HG02943 (cell line): Measurements from ENCODE around the gene POLG.
A peak's percentile ranks its signal among the peaks of the same experiment; 100 is the strongest.

ENCODE experiments used
- ATAC-seq: cut with Tn5 transposase; IDR thresholded peaks from one replicate; pipeline ENCODE4 v1.9.1; 2021; ENCODE audit warnings: mild to moderate bottlenecking, low read depth, moderate library complexity; ENCODE audit not compliant: unreplicated experiment

POLG gene

DNA sequence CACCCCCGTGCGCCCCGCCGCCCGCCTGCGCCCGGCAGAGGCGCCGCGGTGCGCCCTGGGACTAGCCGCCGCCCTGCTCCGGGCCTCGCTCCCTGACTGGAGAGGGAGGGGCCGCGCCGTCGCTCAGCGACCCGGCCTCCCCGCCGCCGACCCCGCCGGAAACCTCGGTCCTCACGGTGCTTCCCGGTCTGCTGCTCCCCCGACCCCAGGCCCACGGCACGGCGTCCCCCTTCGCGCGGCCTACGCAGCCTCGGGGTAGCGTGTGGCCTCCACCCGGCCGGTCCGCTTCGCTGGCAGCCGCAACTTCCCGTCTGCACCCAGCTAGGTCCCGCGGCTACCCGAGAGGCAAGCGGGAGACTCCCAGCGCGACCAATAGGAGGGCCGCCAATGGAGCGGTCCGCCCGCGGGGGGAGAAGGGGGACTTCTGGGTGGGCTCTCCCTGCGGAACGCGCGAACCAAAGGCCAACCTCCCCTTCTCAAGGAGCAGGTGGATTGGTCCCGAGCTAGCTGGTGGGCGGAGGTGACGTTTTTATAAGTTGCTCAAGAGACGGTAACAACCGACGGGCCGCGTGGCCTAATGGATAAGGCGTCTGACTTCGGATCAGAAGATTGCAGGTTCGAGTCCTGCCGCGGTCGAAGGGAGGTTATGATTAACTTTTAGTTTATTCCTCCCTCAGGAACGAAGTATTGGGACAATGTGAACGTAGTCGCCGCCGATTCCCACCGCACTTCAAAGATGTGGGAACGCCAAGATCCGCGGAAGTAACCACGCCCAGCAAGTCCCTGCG lies at the start of gene POLG:
TSS of gene POLG (minus strand) at position 315 of the 788 bp plus-strand sequence. CDS start 1,070 bp downstream, outside the sequence.
- ATAC-seq, result peak; percentile 88

DNA sequence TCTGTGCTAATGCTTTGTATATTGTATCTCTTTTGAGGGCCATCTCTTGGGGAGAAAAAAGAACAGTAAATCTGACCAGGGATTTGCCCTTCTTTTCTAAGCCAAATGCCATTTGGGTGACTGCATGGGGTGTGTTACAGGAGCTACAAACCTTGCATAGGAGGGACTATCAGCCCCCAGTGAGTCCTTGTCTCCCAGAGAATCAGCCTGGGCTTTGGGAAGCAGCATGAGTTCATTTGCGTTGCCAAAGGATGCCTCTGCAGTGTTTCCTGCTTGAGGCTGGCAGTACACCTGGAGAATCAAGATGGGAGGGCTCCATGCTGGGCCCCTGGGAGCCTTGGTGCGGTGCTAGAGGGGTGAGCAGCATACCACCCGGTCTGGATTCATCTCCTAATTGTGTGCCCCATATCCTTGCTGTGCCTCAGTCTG lies 49.6 kb upstream of the POLG start:
- ATAC-seq, result no peak

DNA sequence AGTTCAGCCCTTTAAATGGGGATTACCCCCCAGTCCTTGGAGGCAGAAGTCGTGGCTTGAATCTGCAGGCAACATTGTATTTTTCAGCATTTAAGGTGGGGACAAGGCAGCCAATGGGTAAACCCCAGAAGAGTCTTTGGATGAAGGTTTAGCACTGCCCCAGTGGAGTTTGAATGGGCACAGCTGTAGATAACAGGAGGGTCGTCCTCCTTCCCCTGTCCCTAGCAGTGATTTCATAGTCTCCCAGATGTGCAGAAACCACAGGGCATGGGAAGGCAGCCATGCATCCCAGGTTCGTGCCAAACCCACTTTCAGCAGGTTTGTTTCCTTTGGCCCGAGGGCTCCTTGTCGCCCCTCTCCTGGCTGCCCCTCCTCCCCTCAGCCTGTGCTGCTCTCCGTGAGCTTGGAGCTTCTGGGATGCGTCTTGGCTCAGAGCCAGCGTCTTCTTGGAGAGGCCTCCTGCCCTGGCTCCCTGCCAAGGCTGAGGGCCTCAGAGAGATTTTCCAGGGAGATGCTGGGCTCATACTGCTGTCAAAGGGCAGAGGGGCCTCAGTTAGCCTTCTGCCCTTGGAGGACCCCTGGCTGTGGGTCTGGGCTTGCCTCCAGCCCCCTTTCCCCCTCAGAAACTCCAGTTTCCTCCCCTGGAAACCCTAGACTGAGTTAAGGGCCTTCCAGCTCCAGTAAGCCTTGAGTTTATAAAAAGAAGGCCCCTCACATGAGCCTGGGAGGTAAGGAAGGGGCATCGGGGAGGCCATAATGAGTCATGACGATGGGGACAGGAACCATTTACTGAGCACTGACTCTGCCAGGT lies 48.9 kb upstream of the POLG start:
- no peak for ATAC-seq

DNA sequence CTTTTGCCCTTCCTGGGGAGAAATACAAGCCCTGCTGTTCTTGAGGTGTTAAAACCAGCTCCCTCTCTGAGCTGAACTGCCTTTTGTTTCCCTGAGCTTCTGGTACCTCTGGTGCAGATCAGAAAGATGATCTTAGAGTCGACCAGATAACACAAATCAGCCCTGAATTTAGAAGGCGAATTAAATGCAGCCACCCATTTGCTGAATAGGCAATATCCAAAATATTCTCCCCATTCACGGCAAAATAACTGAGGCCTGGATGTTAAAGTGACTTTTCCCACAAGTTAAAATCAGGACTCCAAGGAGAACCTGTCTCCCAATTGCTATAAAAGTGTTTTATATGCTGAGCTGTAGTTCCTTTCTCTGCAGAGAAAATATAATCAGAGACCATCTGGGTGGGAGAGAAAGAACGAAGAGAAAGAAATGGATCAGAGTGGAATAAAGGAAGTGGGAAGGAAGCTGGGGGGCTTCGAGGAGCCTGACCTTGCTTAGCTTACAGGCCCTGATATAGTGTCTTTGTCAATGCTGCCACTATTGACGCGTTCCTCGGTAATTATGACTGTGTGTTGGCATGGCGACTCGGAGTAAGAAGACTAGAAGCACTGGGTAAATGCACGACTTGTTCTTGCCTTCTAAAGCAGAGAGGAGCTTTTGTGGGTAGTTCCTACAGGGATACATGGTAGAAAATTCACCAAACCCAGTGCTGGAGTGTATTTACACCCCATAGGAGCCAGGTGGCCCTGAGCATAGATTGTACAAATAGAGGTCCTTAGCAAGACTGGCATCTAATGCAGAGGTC lies 47.5 kb upstream of the POLG start:
- ATAC-seq, result no peak

DNA sequence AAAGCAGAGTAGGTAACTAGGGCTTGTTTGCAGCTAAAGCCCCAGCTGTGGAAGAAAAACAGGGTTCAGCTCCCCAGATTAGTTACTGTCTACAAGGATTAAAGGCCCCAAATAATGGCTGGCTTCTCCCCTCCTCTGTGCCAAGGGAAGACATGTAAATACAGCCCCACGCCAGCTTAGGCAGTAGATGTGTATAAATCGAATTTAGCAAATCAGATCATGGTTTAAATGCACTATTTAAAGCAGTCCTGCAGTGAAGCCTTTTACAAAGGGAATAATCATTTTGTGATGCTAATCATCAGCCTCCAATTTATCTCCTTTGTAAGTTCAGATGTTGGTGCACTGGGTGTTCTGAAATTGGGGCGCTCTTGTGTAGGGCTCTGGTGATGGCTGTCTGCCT lies 46.7 kb upstream of the POLG start:
- no peak for ATAC-seq

DNA sequence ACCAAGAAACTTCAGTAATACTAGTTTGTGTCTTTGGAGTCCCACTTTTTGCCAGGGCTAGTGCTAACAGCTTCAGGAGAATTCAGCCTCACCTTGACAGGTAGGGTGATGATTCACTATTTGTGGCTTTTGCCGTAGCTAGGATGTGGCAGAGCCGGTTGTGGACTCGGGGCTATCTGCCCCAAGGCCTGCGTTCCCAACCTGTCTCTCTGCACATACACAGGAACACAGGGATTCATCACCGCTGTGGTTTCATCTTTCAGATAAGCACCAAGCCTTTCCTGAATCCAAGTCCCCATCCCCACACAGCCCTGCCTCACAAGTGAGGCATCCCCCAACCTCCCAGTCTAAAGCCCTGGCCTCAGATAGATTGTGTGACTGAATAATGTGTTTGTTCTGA lies 45.2 kb upstream of the POLG start:
- ATAC-seq, result no peak

DNA sequence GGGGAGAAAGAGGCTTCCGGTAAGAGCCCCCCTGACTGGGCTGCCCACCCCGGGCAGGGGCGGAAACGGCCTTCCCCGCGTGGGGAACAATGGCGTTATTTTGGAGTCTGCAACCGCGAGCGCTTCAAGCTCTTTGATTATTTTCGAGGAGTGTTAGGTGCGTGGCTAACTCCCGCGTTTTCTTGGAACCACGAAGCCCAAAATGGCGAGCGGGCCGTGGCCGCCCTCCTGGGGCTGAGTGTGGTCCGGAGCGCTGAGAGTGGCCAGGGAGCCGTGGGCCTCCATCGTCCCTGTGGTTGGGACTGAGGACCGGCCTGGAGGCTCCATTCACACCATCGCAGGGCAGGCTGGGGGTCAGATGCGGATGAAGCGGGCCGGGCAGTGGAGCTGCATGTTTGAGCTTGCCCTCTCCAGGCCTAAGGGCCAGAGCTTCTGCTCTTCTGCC lies 44.6 kb upstream of the POLG start:
- ATAC-seq, result no peak

DNA sequence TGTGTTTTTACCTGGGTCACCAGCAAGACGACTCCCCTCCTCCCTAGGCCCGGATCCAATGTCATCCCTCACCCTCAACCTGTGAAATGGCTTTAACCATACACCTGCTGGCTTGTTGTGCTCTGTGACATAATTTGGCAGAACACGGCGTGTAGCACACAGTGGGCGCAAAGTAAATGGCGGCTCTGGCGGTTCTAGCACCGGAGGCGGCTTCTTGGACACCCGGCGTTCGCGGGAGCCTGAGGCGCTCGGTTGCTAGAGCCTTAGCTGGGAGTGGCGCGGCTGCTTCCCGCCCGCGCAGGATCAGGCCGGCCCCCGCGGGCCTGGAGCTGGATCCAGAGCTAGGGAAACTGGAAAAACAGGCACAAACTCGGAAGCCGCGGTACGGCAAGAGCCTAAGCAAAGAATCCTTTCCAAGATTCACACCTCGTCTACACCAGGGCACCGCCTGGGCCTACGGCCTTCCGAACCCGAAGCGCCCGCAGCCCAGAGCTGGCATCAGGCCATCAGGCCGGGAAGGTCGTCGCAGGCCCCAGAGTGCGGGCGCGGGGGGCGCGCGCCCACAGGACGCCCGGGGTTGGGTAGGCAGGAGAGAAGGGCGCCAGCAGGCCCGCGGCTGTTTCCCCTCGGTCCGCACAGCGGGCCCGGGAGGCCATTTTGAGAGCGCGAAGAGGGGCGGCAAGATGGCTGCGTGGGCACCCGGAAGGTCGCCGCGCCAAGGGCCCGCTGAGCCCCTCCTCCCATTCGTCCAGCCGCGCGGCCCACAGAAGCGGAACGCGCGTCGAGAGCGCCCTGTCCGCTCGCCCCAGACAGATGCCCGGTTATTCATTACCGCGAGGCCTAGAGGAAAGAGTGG lies 43.9 kb upstream of the POLG start:
- ATAC-seq, result no peak

DNA sequence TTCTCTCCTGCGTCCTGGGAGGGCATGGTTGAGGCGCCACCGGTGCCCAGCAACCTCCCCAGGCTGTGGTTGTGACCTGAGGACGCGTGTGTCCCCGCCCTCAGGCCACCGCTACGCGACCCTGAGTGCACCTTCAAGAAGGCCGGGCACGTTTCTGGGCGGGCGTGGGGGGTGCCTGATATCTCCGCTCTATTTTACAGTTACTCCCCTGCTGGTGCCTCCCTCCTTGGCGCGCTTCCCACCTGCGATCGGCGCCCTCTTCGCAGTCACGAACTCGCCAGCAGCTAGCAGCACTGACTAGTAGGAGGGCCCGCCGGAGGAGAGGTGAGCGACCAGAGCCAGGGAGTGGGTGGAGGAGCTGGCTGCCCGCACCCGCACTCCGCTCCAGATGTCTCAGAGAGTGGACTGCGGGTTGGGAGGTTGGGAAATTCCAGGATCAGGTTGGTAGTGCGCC lies 43.2 kb upstream of the POLG start:
- no peak for ATAC-seq

DNA sequence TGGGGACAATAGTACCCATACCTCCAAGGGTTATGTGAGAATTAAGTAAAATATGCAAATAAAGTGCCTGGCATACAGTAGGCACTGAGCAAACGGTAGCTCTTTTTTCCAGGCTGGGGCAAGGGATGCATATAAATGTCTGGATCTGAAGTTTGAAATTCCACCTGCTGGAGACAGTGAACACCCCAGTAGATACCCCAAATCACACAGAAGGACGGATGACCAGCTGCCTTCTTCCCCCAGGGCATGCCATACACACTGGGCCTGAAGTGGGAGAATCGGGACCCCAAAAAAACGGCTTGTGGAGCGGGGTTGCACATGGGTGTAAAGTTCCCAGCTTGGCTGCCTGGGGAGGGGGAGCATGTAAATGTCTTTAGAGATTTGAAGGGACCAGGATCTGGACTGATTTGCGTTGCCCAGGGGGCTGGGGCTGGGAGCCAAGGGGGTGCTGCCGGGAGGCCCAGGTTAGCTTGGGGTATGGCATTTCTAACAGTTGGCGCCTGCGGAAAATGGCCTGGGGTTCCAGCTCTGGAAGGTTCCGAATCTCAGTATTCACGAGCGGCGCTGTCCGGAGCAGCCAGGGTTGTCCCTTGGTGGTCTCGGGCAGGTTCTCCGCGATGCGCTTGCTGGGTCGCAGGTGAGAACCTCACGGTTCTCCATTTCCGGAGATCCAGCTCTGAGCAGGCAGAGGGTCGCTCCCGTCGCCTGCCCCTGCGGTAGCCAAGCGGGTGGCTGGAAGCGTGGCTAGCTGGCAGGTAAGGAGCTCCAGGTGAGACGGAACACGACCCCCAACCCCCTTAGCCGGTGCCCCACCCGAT lies 42.6 kb upstream of the POLG start:
- ATAC-seq, result no peak

DNA sequence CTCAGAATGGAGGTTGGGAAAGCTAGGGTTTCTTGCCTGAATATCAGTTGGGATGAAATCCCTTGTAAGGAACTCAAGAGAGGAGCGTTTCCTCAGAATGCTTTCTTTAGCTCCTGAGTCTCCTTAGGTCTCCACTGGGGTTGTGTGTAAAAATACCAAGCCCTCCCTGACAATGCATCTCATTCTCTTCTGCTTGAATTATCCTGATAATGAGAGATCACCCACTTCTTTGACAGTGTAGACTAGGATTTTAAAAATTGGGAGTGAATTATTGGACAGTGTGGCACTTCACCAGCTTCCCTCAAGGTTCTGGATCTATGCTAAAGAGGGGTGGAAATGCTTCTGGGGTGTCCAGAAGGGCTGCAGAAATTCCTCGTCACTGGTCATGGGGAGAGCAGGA lies 41.8 kb upstream of the POLG start:
- no peak for ATAC-seq

DNA sequence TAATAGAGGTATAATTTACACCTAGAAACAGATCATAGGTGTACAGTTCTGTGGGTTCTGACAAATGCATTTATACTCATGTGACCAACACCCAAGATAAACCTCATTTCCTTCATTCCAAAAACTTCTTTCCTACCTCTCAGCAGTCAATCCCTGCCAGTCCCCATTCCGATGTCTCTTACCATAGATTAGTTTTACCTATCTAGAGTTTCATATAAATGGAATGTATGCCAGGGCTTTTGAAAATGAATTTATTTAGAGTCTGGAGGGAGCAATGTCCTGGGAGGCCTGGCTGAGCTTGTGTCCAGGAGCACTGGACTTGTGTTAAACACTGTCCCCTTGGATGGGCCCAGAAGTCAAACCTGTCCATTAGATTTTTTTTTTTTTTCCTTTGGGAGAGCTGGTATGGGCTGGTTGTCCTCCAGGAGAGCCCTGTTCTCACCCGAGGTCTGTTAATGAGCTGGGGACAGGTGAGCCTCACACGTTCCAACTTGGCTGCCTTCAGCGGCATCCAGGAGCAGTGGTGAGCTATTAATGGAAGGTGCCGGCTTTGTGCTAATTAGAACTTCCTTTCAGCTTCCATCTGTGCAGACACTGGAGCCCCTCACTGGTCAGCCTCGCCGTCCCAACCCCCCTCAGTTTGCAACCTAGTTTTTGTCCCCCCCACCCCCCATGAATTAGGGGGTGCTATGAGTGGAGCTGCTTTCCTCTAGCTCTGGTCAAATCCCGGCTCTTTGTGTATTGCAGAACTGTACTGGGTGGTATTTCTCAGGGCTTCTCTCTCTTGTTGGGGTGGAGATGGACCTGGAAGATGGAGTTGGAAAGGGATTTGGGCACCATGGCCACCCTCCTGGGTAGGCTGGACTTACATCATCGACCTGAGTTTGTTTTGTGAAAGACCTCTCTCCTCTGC lies 40.7 kb upstream of the POLG start:
- no peak for ATAC-seq

DNA sequence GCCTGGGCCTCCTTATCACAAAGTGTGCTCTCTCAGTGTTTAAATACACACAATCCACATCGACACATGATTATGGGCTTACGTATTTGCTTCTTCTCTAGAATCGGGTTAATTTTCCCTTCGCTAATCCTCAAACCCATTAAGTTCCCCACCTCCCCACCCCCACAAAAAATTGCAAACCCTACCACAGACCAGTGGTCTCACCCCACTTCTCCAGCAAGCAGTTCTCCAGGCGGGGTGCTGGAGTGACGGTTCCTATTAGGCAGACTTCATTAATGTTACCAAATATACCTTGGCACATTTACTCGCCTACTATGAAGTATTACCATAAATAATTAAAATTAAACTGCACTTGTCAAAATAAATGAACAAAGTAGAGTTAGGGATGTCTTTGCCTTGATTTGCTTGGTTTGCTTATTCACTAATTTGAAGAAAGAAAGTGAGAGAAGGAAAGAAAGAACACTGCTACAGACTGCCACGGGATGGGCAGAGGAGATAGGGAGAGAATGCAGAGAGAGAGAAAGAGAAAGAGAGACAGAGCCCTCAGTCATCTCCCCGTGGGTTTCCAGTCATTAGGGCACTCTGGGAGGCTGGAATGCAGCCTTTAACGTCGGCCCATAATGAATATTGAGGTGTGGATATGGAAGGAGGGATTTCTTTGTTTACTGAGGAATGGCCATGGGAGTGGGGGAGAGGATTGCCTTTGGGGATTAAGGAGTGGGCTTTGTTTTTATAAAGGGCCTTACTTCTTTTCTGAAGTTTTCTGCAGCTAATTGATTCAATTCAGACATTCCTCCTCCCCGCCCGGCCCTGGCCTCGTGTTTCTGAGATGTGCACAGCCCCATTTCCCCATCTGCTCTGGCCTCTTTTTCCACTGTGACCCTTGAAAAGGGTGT lies 39.7 kb upstream of the POLG start:
- ATAC-seq, result no peak

DNA sequence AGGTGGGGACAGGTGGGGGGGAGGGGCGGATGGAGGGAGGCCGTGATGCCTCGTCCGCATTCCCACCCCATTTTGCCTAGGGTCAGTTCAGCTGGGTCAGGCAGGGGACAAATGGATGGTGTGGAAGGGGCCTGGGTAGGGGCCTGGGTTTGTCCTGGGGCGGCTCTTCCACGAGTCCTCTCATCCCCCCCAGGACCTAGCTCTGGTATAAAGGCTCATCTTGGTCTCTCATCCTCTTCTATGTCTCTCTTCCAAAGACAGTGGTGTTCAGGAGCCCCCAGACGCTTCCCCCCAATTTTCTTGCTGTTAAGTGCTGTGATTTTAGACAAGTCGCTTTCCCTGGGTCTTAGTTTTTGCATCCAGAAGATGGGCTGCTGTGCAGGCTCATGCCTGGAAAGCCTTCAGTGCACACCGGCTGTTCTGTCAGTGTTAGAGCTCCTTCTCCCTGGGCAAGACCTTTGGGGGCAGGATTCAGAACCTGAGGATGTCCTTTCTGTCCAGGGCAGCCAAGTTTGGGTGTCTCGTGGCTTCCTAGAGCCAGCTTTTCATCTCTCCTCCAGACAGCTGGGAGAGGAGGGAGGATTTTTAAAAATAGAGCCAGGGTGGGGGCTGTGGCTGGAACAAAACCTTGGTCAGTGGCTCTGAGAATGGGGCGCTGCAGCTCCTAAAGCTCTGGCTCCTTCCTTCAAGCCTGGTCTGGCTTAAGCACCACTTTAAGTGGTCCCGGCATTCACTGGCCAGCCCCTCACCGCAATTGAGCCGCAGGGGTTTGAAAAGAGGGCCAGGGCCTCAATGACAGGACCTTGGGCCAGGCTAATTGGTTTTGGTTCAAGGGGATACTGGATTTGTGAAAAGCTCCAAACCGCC lies 37.7 kb upstream of the POLG start:
- no peak for ATAC-seq

DNA sequence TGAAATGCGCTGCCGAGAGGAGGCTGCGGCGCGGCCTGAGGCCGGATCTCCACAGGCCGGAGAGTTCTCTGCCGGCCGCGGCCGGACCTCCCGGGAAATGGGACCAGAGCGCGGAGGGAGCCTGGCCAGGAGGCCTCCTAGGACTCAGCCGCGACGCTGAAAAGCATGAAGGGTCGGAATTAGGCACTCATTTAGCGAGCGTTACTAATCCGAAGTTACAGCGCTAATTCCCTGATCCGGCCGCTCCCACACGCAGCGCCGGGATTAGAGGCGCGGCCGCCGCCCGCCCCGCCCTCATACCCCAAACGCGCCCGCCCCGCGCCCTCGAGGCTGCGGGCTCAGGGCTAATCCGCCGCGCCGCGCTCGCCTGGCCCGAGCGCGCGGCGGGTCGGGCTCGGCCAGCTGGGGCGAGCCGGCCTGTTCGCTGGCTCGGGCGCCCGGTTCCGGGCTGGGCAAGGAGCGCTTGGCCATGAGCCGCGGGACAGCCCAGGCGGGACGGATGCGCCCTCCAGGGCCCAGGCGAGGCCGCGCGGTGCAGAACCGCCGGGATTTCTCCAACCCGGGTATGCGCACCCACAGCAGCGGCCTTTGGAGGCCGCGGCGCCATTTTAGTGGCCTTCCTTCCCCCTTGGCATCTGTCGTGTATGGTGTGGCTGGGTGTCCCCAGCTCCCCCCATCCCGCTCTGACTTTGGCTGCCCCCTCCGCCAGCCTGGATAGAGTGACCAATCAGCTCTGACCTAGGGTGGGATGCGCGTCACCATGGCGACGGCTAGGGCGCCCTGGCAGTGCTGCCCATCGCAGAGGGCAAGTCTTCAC lies 36.8 kb upstream of the POLG start:
- ATAC-seq, result no peak

DNA sequence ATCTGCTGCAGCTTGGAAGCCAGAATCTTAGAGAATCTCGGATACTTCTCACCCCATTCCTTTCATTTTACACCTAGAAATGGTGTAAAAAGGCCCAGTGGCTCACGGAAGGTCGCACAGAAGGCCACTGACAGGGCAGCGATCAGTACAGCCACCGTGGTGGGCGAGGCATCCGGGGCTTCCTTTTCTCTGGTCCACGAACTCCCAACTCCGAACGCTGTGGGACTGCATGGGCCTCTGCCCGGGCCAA lies 36.3 kb upstream of the POLG start:
- no peak for ATAC-seq
